ENCODE results near the gene RFC3. TPM values are rescaled to one million over a fixed set of nuclear protein-coding genes. Genes with fewer than 3 reads are reported as not detected.

The RFC3 gene
- total RNA-seq, 1 donor from 2014 or later: 3.4 TPM

- Histone ChIP-seq H3K4me3 (ENCODE audit: low read depth, low read length) (no peak overlapping the region), H3K27me3 (ENCODE audit: control insufficient read depth, insufficient read depth, low read length) (no peaks in the 10 kb centered on the region), H3K36me3 (ENCODE audit: control insufficient read depth, insufficient read depth, low read length) (no peaks in the 10 kb centered on the region)
- no peak for TF ChIP-seq CTCF (IDR thresholded peaks at IDR 0.05; ENCODE audit: insufficient read depth, low read length, severe bottlenecking)
- DNase-seq (ENCODE audit: low read depth): no peak
- FAIRE-seq: no peak
These were observed 22.5 kb downstream of the RFC3 start for GRCh38 chr13:33840402-33840801.

GRCh38 chr13:33842207-33842606 is 24.3 kb downstream of the RFC3 start:
- no peak for FAIRE-seq
- no peak for TF ChIP-seq CTCF (IDR thresholded peaks at IDR 0.05; ENCODE audit: insufficient read depth, low read length, severe bottlenecking)
- Histone ChIP-seq H3K4me3 (ENCODE audit: low read depth, low read length) (no peak overlapping the region), H3K27me3 (ENCODE audit: control insufficient read depth, insufficient read depth, low read length) (no peaks in the 10 kb centered on the region), H3K36me3 (ENCODE audit: control insufficient read depth, insufficient read depth, low read length) (no peaks in the 10 kb centered on the region)
- no peak for DNase-seq (ENCODE audit: low read depth)

- DNase-seq (ENCODE audit: low read depth): no peak
- Histone ChIP-seq H3K36me3 (ENCODE audit: control insufficient read depth, insufficient read depth, low read length) (no peaks in the 10 kb centered on the region), H3K4me3 (ENCODE audit: low read depth, low read length) (no peak overlapping the region), H3K27me3 (ENCODE audit: control insufficient read depth, insufficient read depth, low read length) (no peaks in the 10 kb centered on the region)
- no peak for FAIRE-seq
- TF ChIP-seq CTCF (IDR thresholded peaks at IDR 0.05; ENCODE audit: insufficient read depth, low read length, severe bottlenecking): no peak
These were observed 25.0 kb downstream of the RFC3 start for GRCh38 chr13:33842986-33843385.

- no peaks in the 10 kb centered on the region for H3K27me3 ChIP-seq (ENCODE audit: control insufficient read depth, insufficient read depth, low read length)
- DNase-seq (ENCODE audit: low read depth): peak; percentile 59
- no peak overlapping the region for H3K4me3 ChIP-seq (ENCODE audit: low read depth, low read length)
- FAIRE-seq: no peak
- TF ChIP-seq CTCF (IDR thresholded peaks at IDR 0.05; ENCODE audit: insufficient read depth, low read length, severe bottlenecking): no peak
- H3K36me3 ChIP-seq (ENCODE audit: control insufficient read depth, insufficient read depth, low read length): no peaks in the 10 kb centered on the region
These were observed 27.8 kb downstream of the RFC3 start for GRCh38 chr13:33845572-33846302.

- peak; percentile 28 for FAIRE-seq
These were observed 28.5 kb downstream of the RFC3 start for GRCh38 chr13:33846303-33847062.

More at GRCh38 chr13:33846303-33847062, 28.5 kb downstream of the RFC3 start:
- Histone ChIP-seq H3K4me3 (ENCODE audit: low read depth, low read length) (no peak overlapping the region), H3K36me3 (ENCODE audit: control insufficient read depth, insufficient read depth, low read length) (no peaks in the 10 kb centered on the region), H3K27me3 (ENCODE audit: control insufficient read depth, insufficient read depth, low read length) (no peaks in the 10 kb centered on the region)
- DNase-seq (ENCODE audit: low read depth): no peak
- TF ChIP-seq CTCF (IDR thresholded peaks at IDR 0.05; ENCODE audit: insufficient read depth, low read length, severe bottlenecking): no peak
